PC-9 (cell line): Measurements from ENCODE around the gene GMFB. TPM values are rescaled to one million over a fixed set of nuclear protein-coding genes. Genes with fewer than 3 reads are reported as not detected.

Experiments used
- BruUV-seq: library from RNA; stranded (reverse); fragments of 400-500 nt; replicated peaks from 2 replicates; lab custom pipeline; 2021; lab: Mats Ljungman, UMichigan
- CTCF ChIA-PET: fragments of 300-600 bp; sonication (Branson Sonifier 250); formaldehyde crosslinking; loops from one replicate; lab custom pipeline; 2022; ENCODE audit warnings: antibody characterized with exemption; lab: Charles Lee
- POLR2A ChIA-PET: fragments of 300-600 bp; sonication (Branson Sonifier 250); formaldehyde crosslinking; loops from one replicate; lab custom pipeline; 2022; ENCODE audit warnings: antibody characterized with exemption; ENCODE audit not compliant: unreplicated experiment; lab: Charles Lee
- DNase-seq, 2 experiments: peaks; one replicate each; pipeline versions ENCODE4 v3.0.0 to v3.0.0-alpha.2; 2015 to 2022; ENCODE audit warnings: mixed read lengths in 1 of 2
- H2AFZ ChIP-seq: fragments of 200-600 bp; sonication (generic); 2 replicates; pipeline ENCODE4 v1.8.1; 2017; ENCODE audit warnings: antibody characterized with exemption
- H3F3A ChIP-seq: fragments of 200-600 bp; sonication (generic); 2 replicates; pipeline ENCODE4 v1.8.1; 2017; ENCODE audit warnings: antibody characterized with exemption, mild to moderate bottlenecking, low read depth; ENCODE audit not compliant: insufficient read depth
- H3K27ac ChIP-seq: fragments of 200-600 bp; sonication (generic); 2 replicates; pipeline ENCODE4 v1.6.1; 2016; ENCODE audit warnings: mixed run types
- H3K27me3 ChIP-seq: fragments of 200-600 bp; sonication (generic); 2 replicates; pipeline ENCODE4 v1.6.1; 2016; ENCODE audit warnings: low read depth, mixed run types; ENCODE audit not compliant: insufficient read depth
- H3K36me3 ChIP-seq: fragments of 200-600 bp; sonication (generic); 2 replicates; pipeline ENCODE4 v1.6.1; 2016; ENCODE audit warnings: low read depth, mixed run types
- H3K4me1 ChIP-seq: fragments of 200-600 bp; sonication (generic); replicated peaks from 2 replicates; pipeline ENCODE4 v1.6.1; 2016; ENCODE audit warnings: mixed run types; ENCODE audit not compliant: insufficient read depth
- H3K4me2 ChIP-seq: fragments of 200-600 bp; sonication (generic); 2 replicates; pipeline ENCODE4 v1.6.1; 2017; ENCODE audit warnings: mixed run types
- H3K4me3 ChIP-seq: fragments of 200-600 bp; sonication (generic); 2 replicates; pipeline ENCODE4 v1.6.1; 2016; ENCODE audit warnings: mixed run types
- H3K79me2 ChIP-seq: fragments of 200-600 bp; sonication (generic); 2 replicates; pipeline ENCODE4 v1.6.1; 2017; ENCODE audit warnings: low read depth, mixed run types
- H3K9me2 ChIP-seq: fragments of 200-600 bp; sonication (generic); 2 replicates; pipeline ENCODE4 v1.8.1; 2017; ENCODE audit warnings: mild to moderate bottlenecking; ENCODE audit not compliant: insufficient read depth
- H3K9me3 ChIP-seq: fragments of 200-600 bp; sonication (generic); 2 replicates; pipeline ENCODE4 v1.8.1; 2016; ENCODE audit warnings: low read depth; ENCODE audit not compliant: insufficient read depth
- H4K20me1 ChIP-seq: fragments of 200-600 bp; sonication (generic); 2 replicates; pipeline ENCODE4 v1.8.1; 2017; ENCODE audit not compliant: insufficient read depth
- EZH2 ChIP-seq: fragments of 200-600 bp; sonication (generic); IDR thresholded peaks from 2 replicates; pipeline ENCODE4 v1.8.0; 2017; ENCODE audit warnings: antibody characterized with exemption, low read depth
- intact Hi-C: fragments of 100-400 bp; cut with micrococcal nuclease; formaldehyde crosslinking; loops from one replicate; pipeline ENCODE4 v1.10.0; 2022; ENCODE audit not compliant: unreplicated experiment
- total RNA-seq: library from RNA; stranded (reverse); gene quantifications from 2 replicates; pipeline ENCODE4 v1.2.3, GENCODE V29; 2021
- TF ChIP-seq, protein P1 (sequence below): fragments of 200-600 bp; sonication (generic); conservative IDR thresholded peaks from 2 replicates; pipeline ENCODE4 v1.6.1; 2017; ENCODE audit warnings: mixed run types, antibody characterized with exemption, mild to moderate bottlenecking, moderate library complexity

Gene GMFB
- total RNA-seq, 1 experiment from 2014 or later, result 35.5 TPM

DNA sequence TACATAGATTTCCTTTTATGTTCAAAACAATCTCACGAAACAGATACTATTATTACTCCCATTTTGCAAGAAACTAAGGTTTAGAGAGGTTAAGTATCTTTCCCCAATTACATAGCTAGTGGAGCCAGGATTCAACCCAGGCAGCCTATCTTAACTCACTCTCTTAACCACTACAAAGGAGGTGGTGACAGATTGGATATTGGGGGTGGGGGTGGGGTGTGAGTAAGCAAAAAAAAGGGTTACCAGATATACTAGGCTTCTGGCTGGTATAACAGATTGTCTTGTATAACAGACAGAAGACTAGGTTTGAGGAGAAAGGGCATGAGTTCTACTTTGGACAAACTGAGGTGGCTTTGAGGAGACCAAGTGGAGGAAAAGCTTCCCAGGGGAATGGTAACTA, 2.1 kb downstream of the GMFB start:
- Histone ChIP-seq H3K27ac (no peak overlapping the region), H3K79me2 (peaks cover 62% of the 10 kb centered on the region), H3K4me3 (no peak overlapping the region), H4K20me1 (no peaks in the 10 kb centered on the region), H3K4me1 (peaks cover 51% of the 10 kb centered on the region), H2AFZ (no peak overlapping the region), H3K27me3 (no peaks in the 10 kb centered on the region), H3K9me2 (no peaks in the 10 kb centered on the region), H3K36me3 (peaks cover 15% of the 10 kb centered on the region), H3K9me3 (no peaks in the 10 kb centered on the region; the same call in 1 of the 2 replicates), H3F3A (peaks cover 53% of the 10 kb centered on the region), H3K4me2 (no peak overlapping the region; the same call in 1 of the 2 replicates)
- no peak for TF ChIP-seq EZH2
- TF ChIP-seq, protein P1, sequence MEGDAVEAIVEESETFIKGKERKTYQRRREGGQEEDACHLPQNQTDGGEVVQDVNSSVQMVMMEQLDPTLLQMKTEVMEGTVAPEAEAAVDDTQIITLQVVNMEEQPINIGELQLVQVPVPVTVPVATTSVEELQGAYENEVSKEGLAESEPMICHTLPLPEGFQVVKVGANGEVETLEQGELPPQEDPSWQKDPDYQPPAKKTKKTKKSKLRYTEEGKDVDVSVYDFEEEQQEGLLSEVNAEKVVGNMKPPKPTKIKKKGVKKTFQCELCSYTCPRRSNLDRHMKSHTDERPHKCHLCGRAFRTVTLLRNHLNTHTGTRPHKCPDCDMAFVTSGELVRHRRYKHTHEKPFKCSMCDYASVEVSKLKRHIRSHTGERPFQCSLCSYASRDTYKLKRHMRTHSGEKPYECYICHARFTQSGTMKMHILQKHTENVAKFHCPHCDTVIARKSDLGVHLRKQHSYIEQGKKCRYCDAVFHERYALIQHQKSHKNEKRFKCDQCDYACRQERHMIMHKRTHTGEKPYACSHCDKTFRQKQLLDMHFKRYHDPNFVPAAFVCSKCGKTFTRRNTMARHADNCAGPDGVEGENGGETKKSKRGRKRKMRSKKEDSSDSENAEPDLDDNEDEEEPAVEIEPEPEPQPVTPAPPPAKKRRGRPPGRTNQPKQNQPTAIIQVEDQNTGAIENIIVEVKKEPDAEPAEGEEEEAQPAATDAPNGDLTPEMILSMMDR, result no peak
- ChIA-PET POLR2A (no interaction called here), CTCF (no interaction called here)
- intact Hi-C loops, result loop anchor here (10.0 kb wide), 1 partner anchor 168 kb away; no protein-coding TSS in a partner anchor
- DNase-seq, result no peak
- no TSS peak for BruUV-seq

DNA sequence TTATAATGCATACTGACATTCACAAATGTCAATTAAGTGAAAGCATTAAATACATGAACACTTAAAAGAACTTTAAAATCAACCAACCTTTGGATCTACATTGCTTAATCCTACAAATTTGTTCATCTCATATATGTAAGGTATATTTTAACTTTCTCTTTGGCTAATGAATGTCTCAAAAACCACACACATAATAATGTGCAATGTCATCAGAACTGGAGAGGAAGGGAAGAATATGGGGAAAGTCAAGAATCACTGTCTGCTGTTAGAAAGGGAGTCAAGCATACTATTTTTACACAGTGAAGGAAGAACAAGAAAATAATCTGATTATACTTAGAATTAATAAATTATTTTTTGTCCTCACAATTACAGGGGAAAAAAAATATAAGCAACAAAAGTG, 4.9 kb downstream of the GMFB start:
- peaks cover 49% of the 10 kb centered on the region for H3K4me1 ChIP-seq
- no peak for DNase-seq
- BruUV-seq, result no TSS peak
- H3K27me3 ChIP-seq, result no peaks in the 10 kb centered on the region
- peaks cover 68% of the 10 kb centered on the region for H3K79me2 ChIP-seq
- ChIA-PET CTCF (no interaction called here), POLR2A (interaction anchor here (0.7 kb wide), 1 partner anchor 671 kb away, joined by 7 read pairs; no protein-coding TSS in a partner anchor)
- H3F3A ChIP-seq, result peaks cover 56% of the 10 kb centered on the region
- intact Hi-C loops, result loop anchor here (10.0 kb wide), 1 partner anchor 171 kb away; no protein-coding TSS in a partner anchor
- H3K36me3 ChIP-seq, result peaks cover 21% of the 10 kb centered on the region
- no peaks in the 10 kb centered on the region for H4K20me1 ChIP-seq
- H3K4me3 ChIP-seq, result no peak overlapping the region
- no peak overlapping the region for H3K4me2 ChIP-seq
- H3K9me3 ChIP-seq, result no peaks in the 10 kb centered on the region; the same call in 1 of the 2 replicates
- H3K27ac ChIP-seq, result no peak overlapping the region
- H2AFZ ChIP-seq, result no peak overlapping the region
- H3K9me2 ChIP-seq, result no peaks in the 10 kb centered on the region; the same call in 1 of the 2 replicates
- TF ChIP-seq EZH2, result no peak
- TF ChIP-seq, protein P1, result no peak

DNA sequence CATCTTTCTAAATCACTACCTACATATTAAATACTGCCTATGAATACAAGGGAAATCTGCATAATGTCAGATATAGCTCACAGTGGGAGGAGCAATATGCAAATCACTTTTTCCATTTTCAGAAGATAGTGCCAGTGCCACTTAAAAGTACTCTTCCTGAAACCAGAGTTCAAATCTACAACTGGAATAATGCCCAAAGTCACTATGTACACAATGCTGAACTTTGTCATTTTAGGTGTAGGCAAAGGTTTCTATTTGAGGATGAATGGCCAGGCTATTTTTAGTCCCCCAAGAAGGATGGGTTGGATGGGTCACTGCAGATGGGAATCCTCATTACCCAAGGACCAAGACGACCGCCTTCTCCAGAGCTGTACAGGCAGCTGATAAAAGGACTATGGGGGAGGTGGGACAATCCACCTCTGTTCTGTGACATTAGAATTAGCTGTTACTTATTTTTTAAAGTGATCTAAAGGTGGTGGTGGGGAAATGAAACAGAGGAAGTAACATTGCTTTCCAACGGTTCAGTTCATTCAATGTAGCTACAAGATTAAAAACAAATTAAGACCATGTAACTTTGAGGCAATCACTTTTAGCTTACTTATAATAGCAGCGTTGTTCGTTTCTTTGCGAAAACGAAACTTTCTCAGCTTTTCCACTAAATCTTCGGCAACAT, 5.6 kb downstream of the GMFB start:
- Histone ChIP-seq H3F3A (peaks cover 51% of the 10 kb centered on the region), H3K36me3 (peaks cover 27% of the 10 kb centered on the region), H3K9me3 (no peaks in the 10 kb centered on the region; the same call in none of the 2 replicates), H4K20me1 (no peaks in the 10 kb centered on the region), H3K27me3 (no peaks in the 10 kb centered on the region), H2AFZ (no peak overlapping the region), H3K9me2 (no peaks in the 10 kb centered on the region; the same call in 1 of the 2 replicates), H3K4me1 (peaks cover 49% of the 10 kb centered on the region), H3K79me2 (peaks cover 66% of the 10 kb centered on the region), H3K27ac (peak overlapping the region; percentile 93; the same call in 1 of the 2 replicates), H3K4me2 (peak overlapping the region; percentile 79), H3K4me3 (no peak overlapping the region)
- no peak for DNase-seq
- BruUV-seq, result no TSS peak
- POLR2A ChIA-PET, result no interaction called here
- intact Hi-C loops, result loop anchor here (10.0 kb wide), 1 partner anchor 172 kb away; no protein-coding TSS in a partner anchor
- CTCF ChIA-PET, result interaction anchor here (0.6 kb wide), 1 partner anchor 41 kb away, joined by 3 read pairs; no protein-coding TSS in a partner anchor
- TF ChIP-seq, protein P1, result no peak
- TF ChIP-seq EZH2, result no peak
